ENCODE measurements around the gene CNEP1R1.

DNA sequence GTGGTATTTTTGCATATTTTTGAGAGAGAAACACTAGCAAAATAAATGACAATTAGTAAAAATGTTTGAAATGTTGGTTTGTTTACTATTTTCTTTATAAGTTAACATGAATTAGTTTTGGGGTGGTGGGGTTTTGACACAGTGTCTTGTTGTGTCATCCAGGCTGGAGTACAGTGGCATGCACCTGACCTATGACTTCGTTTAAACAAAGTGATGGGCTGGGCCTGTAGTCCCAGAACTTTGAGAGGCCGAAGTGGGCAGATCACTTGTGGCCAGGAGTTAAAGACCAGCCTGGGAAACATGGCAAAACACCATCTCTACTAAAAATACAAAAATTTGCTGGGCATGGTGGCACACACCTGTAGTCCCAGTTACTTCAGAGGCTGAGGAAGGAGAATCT, 22.8 kb downstream of the CNEP1R1 start:
- TF ChIP-seq, protein P1, sequence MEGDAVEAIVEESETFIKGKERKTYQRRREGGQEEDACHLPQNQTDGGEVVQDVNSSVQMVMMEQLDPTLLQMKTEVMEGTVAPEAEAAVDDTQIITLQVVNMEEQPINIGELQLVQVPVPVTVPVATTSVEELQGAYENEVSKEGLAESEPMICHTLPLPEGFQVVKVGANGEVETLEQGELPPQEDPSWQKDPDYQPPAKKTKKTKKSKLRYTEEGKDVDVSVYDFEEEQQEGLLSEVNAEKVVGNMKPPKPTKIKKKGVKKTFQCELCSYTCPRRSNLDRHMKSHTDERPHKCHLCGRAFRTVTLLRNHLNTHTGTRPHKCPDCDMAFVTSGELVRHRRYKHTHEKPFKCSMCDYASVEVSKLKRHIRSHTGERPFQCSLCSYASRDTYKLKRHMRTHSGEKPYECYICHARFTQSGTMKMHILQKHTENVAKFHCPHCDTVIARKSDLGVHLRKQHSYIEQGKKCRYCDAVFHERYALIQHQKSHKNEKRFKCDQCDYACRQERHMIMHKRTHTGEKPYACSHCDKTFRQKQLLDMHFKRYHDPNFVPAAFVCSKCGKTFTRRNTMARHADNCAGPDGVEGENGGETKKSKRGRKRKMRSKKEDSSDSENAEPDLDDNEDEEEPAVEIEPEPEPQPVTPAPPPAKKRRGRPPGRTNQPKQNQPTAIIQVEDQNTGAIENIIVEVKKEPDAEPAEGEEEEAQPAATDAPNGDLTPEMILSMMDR (IDR thresholded peaks at IDR 0.05) = no peak
- TF ChIP-seq POLR2A (IDR thresholded peaks at IDR 0.05) = no peak
